Caki2 (cell line): ENCODE data around the gene HMGCS1. TPM values are rescaled to one million over a fixed set of nuclear protein-coding genes. Genes with fewer than 3 reads are reported as not detected.
"Not testable (repeated sequence)": the region's sequence is repeated elsewhere in the genome, so short reads cannot be mapped to it uniquely, and the experiment has no call there.

Source experiments
- DNase-seq: peaks from one replicate; pipeline ENCODE4 v3.0.0-alpha.2; 2015; ENCODE audit warnings: low read depth
- in situ Hi-C: cut with HindIII; loops from 2 replicates; pipeline ENCODE4 v1.10.0; 2016; ENCODE audit warnings: low sequenced_read_pairs, low pct_unique_long_range_greater_than_20kb, mixed read lengths
- total RNA-seq: library from RNA; depleted of rRNA; stranded (reverse); fragments of >200 nt; shearing (Covaris generic); gene quantifications from 2 replicates; pipeline ENCODE4 v1.2.3, GENCODE V29; 2014; ENCODE audit warnings: low replicate concordance; rRNA removed

Gene HMGCS1
- 14.9 and 16.3 TPM in 2 replicates for total RNA-seq

DNA sequence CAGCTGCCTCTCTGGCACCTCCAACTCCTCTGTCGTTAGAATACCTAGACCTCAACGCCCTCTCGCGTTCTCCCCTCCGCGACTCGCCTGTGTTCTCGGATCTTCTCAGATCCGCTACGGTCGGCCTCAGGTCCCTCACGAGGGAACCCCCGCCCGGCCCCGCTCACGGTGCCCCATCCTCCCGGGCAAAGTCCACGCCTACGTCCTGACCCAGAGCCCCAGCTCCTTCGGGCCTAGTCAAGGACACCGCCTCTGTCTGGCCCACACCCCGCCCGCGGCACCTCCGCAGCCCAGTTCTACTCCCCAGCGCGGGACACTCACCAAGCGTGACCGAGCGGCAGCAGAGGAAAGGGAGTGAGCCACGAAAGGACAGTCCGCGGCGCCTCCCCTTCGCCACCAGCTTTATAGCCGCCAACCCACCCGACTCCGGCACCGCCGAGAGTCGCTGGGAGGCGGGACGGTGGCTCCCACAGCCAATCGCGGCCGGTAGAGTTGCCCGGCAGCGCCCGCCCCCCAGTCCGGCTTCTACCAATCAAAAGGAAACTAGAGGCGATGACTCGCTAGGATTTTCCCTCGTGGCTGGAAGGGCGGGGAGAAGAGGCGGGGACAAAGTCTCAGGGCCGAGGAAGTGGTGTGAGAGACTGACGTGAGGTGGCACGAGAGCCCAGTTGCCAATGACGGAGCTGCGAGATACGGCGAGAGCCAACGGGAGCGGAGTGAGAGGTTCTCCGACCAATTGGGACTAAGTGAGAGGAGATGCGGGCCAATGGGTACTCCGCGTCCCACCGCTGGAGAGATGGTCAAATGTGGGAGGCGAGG, at the start of gene HMGCS1:
TSS of gene HMGCS1 (minus strand) at position 378 of the 819 bp plus-strand sequence. CDS start 14,447 bp downstream, outside the sequence.
- peak; percentile 100 for DNase-seq
- in situ Hi-C loops: loop anchor here (10.0 kb wide), 1 partner anchor 78 kb away; no protein-coding TSS in a partner anchor

DNA sequence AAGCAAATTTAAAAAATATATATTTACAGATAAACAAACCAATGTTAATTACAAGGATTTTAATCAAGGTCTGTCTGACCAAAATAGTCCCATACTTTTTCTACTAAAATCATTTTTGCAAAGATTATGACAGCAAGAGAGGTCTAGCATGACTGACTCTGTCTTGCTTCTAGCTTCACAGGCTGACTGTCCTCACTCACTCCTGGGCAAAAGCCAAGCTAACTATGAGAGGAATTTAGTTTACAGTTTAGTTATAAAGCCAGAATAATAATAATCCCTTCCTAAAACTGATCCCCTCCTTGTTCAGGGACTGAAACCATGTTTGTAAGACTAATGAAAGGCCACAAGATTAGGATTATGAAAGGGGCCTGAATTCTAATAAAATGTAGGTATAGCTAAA, 45.5 kb upstream of the HMGCS1 start:
- DNase-seq: no peak
- in situ Hi-C loops: no loop called here

DNA sequence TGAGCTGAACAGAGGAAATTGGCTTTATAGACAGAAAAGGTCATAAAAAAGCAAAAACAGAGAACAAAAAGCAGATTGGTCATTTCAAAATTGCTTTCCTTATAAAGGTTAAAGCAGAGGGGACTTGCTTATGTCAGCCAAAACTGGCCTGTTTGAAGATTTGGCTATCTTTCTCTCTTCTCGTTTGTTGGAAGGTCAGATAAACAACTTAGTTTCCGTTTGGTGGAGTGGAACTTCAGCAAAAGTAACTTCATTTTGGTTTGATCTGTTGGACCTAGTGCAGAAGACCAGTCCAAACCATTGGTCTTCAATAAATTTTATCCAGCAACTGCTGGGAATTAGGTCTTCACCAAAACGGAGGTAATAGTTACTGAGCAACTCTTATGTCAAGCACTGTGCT, 45.1 kb upstream of the HMGCS1 start:
- DNase-seq: no peak
- in situ Hi-C loops: no loop called here

- in situ Hi-C loops: no loop called here
- no peak for DNase-seq
These were observed 44.7 kb upstream of the HMGCS1 start for GRCh38 chr5:43357878-43358281.

- in situ Hi-C loops: no loop called here
- DNase-seq: no peak
These were observed 43.9 kb upstream of the HMGCS1 start for GRCh38 chr5:43357067-43357466.

DNA sequence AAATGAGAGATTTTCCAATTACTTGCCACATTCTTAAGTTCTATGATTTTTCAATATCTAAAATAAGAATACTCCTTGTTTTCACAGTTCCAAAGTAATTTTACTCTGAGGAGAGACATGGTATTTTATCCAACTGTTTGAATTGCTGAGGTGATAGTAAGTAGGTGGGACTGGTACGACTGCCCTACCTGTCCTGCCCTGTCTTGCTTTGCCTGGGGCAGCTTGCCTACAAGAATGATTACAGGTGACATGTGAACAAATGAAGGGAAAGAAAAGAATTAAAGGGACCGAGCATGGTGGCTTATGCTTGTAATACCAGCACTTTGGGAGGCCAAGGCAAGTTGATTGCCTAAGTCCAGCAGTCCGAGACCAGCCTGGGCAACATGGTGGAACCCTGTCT, 41.6 kb upstream of the HMGCS1 start:
- no peak for DNase-seq
- in situ Hi-C loops: no loop called here

- in situ Hi-C loops: no loop called here
- no peak for DNase-seq
These were observed 40.5 kb upstream of the HMGCS1 start for GRCh38 chr5:43353668-43354067.

GRCh38 chr5:43352915-43353314, 39.7 kb upstream of the HMGCS1 start:
- in situ Hi-C loops: no loop called here
- DNase-seq: no peak

GRCh38 chr5:43352131-43352530, 38.9 kb upstream of the HMGCS1 start:
- in situ Hi-C loops: no loop called here

DNA sequence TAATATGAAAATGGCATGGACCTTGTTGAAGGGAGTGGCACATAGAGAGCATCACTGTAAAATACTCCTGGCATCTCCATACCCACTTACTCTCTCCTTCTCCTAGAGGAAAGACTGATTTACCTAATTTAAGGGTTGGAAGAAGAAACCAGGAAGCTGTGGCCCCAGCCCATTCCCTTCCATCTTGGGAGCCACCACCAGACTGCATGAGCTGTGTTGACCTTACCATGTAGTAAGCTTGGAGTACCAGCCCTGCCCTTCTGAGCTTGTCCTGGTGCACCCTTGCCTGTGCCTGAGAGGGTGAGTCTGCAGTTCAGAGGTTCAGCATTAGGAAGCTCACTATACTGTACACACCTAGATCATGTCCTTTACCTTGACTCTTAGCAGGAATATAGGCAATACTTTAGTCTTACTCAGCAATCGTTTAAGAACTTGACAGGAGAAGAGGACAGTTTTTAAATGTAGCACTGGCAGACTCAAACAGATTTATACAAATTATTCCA, 35.7 kb upstream of the HMGCS1 start:
- no peak for DNase-seq
- in situ Hi-C loops: no loop called here

More at GRCh38 chr5:43352131-43352530, 38.9 kb upstream of the HMGCS1 start:
- no peak for DNase-seq

DNA sequence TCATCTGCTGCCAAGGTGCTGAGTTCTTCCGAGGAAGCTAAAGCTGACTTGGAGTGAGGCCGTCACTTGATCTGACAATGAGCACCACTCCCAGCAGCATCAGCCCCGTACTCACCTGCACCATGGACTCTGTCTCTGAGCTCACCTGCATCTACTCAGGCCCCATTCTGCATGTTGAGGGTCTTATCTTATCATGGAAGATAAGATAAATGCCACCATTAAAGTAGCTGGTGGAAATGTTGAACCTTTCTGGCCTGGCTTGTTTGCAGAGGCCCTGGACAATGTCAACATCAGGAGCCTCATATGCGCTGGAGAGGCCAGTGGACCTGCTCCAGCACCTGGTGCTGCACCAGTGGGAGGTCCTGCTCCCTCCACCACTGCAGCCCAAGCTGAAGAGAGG, 35.0 kb upstream of the HMGCS1 start:
- DNase-seq: no peak
- in situ Hi-C loops: no loop called here

DNA sequence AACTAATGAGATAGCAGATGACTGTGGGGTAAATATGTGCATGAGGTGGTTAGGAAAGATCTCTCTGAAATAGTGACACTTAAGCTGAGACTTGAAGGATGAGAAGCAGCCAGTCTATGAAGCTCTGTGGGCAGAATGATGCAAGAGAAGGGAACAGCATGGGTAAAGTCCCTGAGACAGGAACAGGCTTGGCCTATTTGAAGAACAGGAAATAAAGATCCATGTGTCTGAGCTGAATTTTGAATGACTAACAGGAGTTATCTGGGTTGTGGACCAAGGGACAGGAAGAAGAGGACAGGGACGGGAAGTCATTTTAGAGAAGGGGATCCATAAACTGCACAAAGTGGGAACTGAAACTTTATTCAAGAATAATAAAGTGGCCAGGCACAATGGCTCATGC, 25.6 kb upstream of the HMGCS1 start:
- in situ Hi-C loops: no loop called here
- DNase-seq: no peak

DNA sequence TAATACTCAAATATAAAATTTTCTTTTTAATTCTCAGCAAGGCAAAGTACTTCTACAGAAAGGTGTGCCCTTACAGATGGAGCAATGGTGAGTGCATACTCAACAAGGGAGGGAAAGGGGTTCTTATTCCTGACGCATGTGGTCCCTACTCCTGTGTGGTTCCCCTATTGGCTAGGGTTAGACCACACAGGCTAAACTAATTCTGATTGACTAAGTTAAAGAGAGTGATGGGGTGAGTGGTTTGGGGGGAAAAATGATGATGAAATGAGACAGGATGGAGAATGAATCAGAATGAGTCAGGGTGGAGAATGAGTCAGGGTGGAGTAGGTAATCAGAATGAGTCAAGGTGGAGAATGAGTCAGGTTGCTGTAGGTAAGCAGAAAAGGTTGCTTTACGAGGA, 22.9 kb upstream of the HMGCS1 start:
- peak; percentile 76 for DNase-seq
- in situ Hi-C loops: no loop called here

- no peak for DNase-seq
- in situ Hi-C loops: no loop called here
These were observed 22.5 kb upstream of the HMGCS1 start for GRCh38 chr5:43335681-43336080.

GRCh38 chr5:43332401-43332800, 19.2 kb upstream of the HMGCS1 start:
- in situ Hi-C loops: no loop called here

DNA sequence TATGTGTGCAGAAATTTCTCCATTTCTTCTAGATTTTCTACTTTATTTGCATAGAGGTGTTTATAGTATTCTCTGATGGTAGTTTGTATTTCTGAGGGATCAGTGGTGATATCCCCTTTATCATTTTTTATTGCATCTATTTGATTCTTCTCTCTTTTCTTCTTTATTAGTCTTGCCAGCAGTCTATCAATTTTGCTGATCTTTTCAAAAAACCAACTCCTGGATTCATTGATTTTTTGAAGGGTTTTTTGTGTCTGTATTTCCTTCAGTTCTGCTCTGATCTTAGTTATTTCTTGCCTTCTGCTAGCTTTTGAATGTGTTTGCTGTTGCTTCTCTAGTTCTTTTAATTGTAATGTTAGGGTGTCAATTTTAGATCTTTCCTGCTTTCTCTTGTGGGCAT, 12.4 kb upstream of the HMGCS1 start:
- DNase-seq, in situ Hi-C loops: not testable (repeated sequence)

More at GRCh38 chr5:43332401-43332800, 19.2 kb upstream of the HMGCS1 start:
- no peak for DNase-seq

DNA sequence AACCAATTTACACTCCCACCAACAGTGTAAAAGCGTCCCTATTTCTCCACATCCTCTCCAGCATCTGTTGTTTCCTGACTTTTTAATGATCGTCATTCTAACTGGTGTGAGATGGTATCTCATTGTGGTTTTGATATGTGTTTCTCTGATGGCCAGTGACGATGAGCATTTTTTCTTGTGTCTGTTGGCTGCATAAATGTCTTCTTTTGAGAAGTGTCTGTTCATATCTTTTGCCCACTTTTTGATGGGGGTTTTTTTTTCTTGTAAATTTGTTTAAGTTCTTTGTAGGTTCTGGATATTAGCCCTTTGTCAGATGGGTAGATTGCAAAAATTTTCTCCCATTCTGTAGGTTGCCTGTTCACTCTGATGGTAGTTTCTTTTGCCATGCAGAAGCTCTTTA, 10.3 kb upstream of the HMGCS1 start:
- in situ Hi-C loops, DNase-seq: not testable (repeated sequence)

- in situ Hi-C loops: no loop called here
- DNase-seq: no peak
These were observed 7.6 kb upstream of the HMGCS1 start for GRCh38 chr5:43320846-43321245.

GRCh38 chr5:43316421-43316820, 3.2 kb upstream of the HMGCS1 start:
- no peak for DNase-seq
- in situ Hi-C loops: loop anchor here (10.0 kb wide), 1 partner anchor 82 kb away; no protein-coding TSS in a partner anchor

DNA sequence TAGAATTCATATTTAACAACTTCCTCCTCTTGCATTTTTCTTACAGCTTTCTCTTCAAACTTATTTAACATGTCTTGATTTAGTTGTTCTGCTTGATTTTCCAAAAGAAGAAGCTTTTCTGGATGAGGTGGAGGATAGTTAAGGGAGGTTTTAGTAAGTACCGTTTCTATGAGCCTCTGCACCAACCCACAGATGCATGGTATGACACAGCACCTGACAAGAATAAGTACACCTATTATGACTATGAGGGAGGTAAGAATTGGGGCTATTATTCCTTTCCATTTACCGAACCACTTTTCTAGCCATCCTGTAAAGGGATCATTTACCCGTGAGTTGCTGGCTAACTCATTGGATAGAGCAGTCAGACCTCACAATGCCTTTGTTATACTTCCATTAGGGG, 2.5 kb upstream of the HMGCS1 start:
- in situ Hi-C loops: loop anchor here (10.0 kb wide), 1 partner anchor 81 kb away; no protein-coding TSS in a partner anchor
- DNase-seq: no peak
